HEK293T (cell line): ENCODE measurements around the gene NPC1.

Experiments used
- CTCF ChIA-PET: fragments of 350-600 bp; formaldehyde crosslinking; extraction: SDS; loops from one replicate; lab custom pipeline; 2021; ENCODE audit warnings: antibody characterized with exemption, inconsistent platforms; lab: Yijun Ruan, JAX
- POLR2A ChIA-PET: fragments of 350-600 bp; formaldehyde crosslinking; extraction: SDS; loops from one replicate; lab custom pipeline; 2020; ENCODE audit warnings: antibody characterized with exemption, inconsistent platforms; lab: Yijun Ruan, JAX
- DNase-seq: peaks from one replicate; pipeline ENCODE4 v3.0.0; 2012; ENCODE audit warnings: mixed read lengths; ENCODE audit errors: extremely low spot score
- ARNT ChIP-seq: fragments of 450-650 bp; IDR thresholded peaks from 2 replicates; pipeline ENCODE4 v1.6.1; 2017; ENCODE audit warnings: mild to moderate bottlenecking
- BHLHE40 ChIP-seq: fragments of 450-650 bp; IDR thresholded peaks from 2 replicates; pipeline ENCODE4 v1.6.1; 2016; ENCODE audit warnings: mild to moderate bottlenecking, moderate library complexity, borderline replicate concordance
- CTBP1 ChIP-seq: fragments of 450-650 bp; IDR thresholded peaks from 2 replicates; pipeline ENCODE4 v1.6.1; 2016; ENCODE audit warnings: borderline replicate concordance
- ELF4 ChIP-seq: fragments of 450-650 bp; IDR thresholded peaks from 2 replicates; pipeline ENCODE4 v1.6.1; 2017; ENCODE audit warnings: antibody characterized with exemption
- FOXA1 ChIP-seq: fragments of 450-650 bp; IDR thresholded peaks from 2 replicates; pipeline ENCODE4 v1.6.1; 2016; ENCODE audit warnings: mild to moderate bottlenecking
- FOXK2 ChIP-seq: fragments of 450-650 bp; IDR thresholded peaks from 2 replicates; pipeline ENCODE4 v1.6.1; 2016; ENCODE audit warnings: mild to moderate bottlenecking
- FOXM1 ChIP-seq: fragments of 450-650 bp; IDR thresholded peaks from 2 replicates; pipeline ENCODE4 v1.6.1; 2017; ENCODE audit warnings: mild to moderate bottlenecking, borderline replicate concordance
- HDGF ChIP-seq: fragments of 450-650 bp; IDR thresholded peaks from 2 replicates; pipeline ENCODE4 v1.6.1; 2017; ENCODE audit warnings: antibody characterized with exemption, borderline replicate concordance
- L3MBTL2 ChIP-seq: fragments of 450-650 bp; conservative IDR thresholded peaks from 2 replicates; pipeline ENCODE4 v1.6.1; 2016; ENCODE audit warnings: mild to moderate bottlenecking
- LEF1 ChIP-seq: fragments of 450-650 bp; IDR thresholded peaks from 2 replicates; pipeline ENCODE4 v1.6.1; 2017; ENCODE audit warnings: mild to moderate bottlenecking, borderline replicate concordance
- NFRKB ChIP-seq: fragments of 450-650 bp; IDR thresholded peaks from 2 replicates; pipeline ENCODE4 v1.6.1; 2016; ENCODE audit warnings: mild to moderate bottlenecking, moderate library complexity
- PKNOX1 ChIP-seq: fragments of 450-650 bp; IDR thresholded peaks from 2 replicates; pipeline ENCODE4 v1.6.1; 2016
- SP1 ChIP-seq: fragments of 450-650 bp; IDR thresholded peaks from 2 replicates; pipeline ENCODE4 v1.6.1; 2017
- SUZ12 ChIP-seq: fragments of 450-650 bp; IDR thresholded peaks from 2 replicates; pipeline ENCODE4 v1.6.1; 2016; ENCODE audit warnings: mild to moderate bottlenecking
- TARDBP ChIP-seq: fragments of 450-650 bp; IDR thresholded peaks from 2 replicates; pipeline ENCODE4 v1.6.1; 2016
- ZNF384 ChIP-seq: fragments of 450-650 bp; IDR thresholded peaks from 2 replicates; pipeline ENCODE4 v1.6.1; 2016

Gene NPC1

GRCh38 chr18:23573626-23574431 lies 12.5 kb downstream of the NPC1 start:
- TF ChIP-seq FOXK2 (no peak), PKNOX1 (no peak)
- ChIA-PET CTCF (no interaction called here), POLR2A (no interaction called here)
- DNase-seq, result no peak

GRCh38 chr18:23573020-23573419 lies 13.3 kb downstream of the NPC1 start:
- no peak for TF ChIP-seq FOXA1
- no peak for TF ChIP-seq FOXM1
- TF ChIP-seq SUZ12, result no peak
- TF ChIP-seq HDGF, result no peak
- no peak for DNase-seq
- ChIA-PET POLR2A (no interaction called here), CTCF (no interaction called here)

- TF ChIP-seq ZNF384, result no peak
- no peak for TF ChIP-seq NFRKB
- no peak for TF ChIP-seq BHLHE40
- POLR2A ChIA-PET, result no interaction called here
- CTCF ChIA-PET, result no interaction called here
- DNase-seq, result no peak
Measured at GRCh38 chr18:23572570-23572969, 13.7 kb downstream of the NPC1 start.

- no peak for TF ChIP-seq FOXA1
- TF ChIP-seq FOXM1, result no peak
- TF ChIP-seq PKNOX1, result no peak
- no peak for TF ChIP-seq SUZ12
- TF ChIP-seq HDGF, result no peak
- no peak for TF ChIP-seq TARDBP
- no peak for TF ChIP-seq BHLHE40
- TF ChIP-seq ZNF384, result no peak
- TF ChIP-seq SP1, result no peak
- no peak for TF ChIP-seq CTBP1
- no peak for TF ChIP-seq ARNT
- TF ChIP-seq L3MBTL2, result no peak
- no peak for TF ChIP-seq LEF1
- no peak for TF ChIP-seq NFRKB
- TF ChIP-seq FOXK2, result no peak
- ChIA-PET CTCF (interaction anchor here (1.8 kb wide), 1 partner anchor 13 kb away, joined by 4 read pairs; no protein-coding TSS in a partner anchor), POLR2A (no interaction called here)
- DNase-seq, result no peak
Measured at GRCh38 chr18:23572012-23572411, 14.3 kb downstream of the NPC1 start.

- no peak for TF ChIP-seq ARNT
- no peak for TF ChIP-seq TARDBP
- TF ChIP-seq FOXA1, result no peak
- no peak for TF ChIP-seq LEF1
- no peak for TF ChIP-seq ZNF384
- no peak for TF ChIP-seq PKNOX1
- TF ChIP-seq NFRKB, result no peak
- no peak for TF ChIP-seq BHLHE40
- no peak for TF ChIP-seq ELF4
- no peak for TF ChIP-seq SUZ12
- TF ChIP-seq HDGF, result no peak
- no peak for TF ChIP-seq L3MBTL2
- TF ChIP-seq FOXM1, result no peak
- TF ChIP-seq FOXK2, result no peak
- TF ChIP-seq CTBP1, result no peak
- TF ChIP-seq SP1, result no peak
- DNase-seq, result no peak
- CTCF ChIA-PET, result interaction anchor here (1.8 kb wide), 1 partner anchor 14 kb away, joined by 4 read pairs; no protein-coding TSS in a partner anchor
- POLR2A ChIA-PET, result no interaction called here
Measured at GRCh38 chr18:23570912-23571504, 15.3 kb downstream of the NPC1 start.

- POLR2A ChIA-PET, result no interaction called here
- TF ChIP-seq FOXA1, result no peak
- TF ChIP-seq SUZ12, result no peak
- no peak for TF ChIP-seq ELF4
- CTCF ChIA-PET, result no interaction called here
- no peak for DNase-seq
Measured at GRCh38 chr18:23569299-23570063, 16.8 kb downstream of the NPC1 start.
